ENCODE measurements around the gene TMED7.
"Not testable (repeated sequence)": the region's sequence is repeated elsewhere in the genome, so short reads cannot be mapped to it uniquely, and the experiment has no call there.

TMED7 gene

GRCh38 chr5:115655994-115656393, 30.2 kb upstream of the TMED7 start:
- H4K20me1 ChIP-seq (ENCODE audit: insufficient read depth, low read length), result no peaks in the 10 kb centered on the region
- no peaks in the 10 kb centered on the region for H3K79me2 ChIP-seq (ENCODE audit: insufficient read depth, low read length)
- H3K27ac ChIP-seq (ENCODE audit: low read depth, low read length, poor library complexity, severe bottlenecking), result no peak overlapping the region
- no peak overlapping the region for H2AFZ ChIP-seq (ENCODE audit: low read length)
- H3F3A ChIP-seq (ENCODE audit: insufficient read depth, low read length), result no peaks in the 10 kb centered on the region
- no peak overlapping the region for H3K9ac ChIP-seq (ENCODE audit: low read length)
- H3K4me1 ChIP-seq (ENCODE audit: insufficient read depth, low read length, severe bottlenecking), result no peaks in the 10 kb centered on the region
- TF ChIP-seq EZH2 (IDR thresholded peaks at IDR 0.05; ENCODE audit: borderline replicate concordance, low read length), result no peak
- H3K27me3 ChIP-seq (ENCODE audit: insufficient read depth, low read length), result no peaks in the 10 kb centered on the region
- H3K4me3 ChIP-seq (ENCODE audit: low read depth, low read length, poor library complexity, severe bottlenecking), result no peak overlapping the region
- H3K4me2 ChIP-seq (ENCODE audit: low read length), result no peak overlapping the region
- H3K9me2 ChIP-seq (ENCODE audit: low read depth, low read length), result no peaks in the 10 kb centered on the region
- H3K9me3 ChIP-seq (ENCODE audit: low read length), result no peaks in the 10 kb centered on the region
- H3K36me3 ChIP-seq (ENCODE audit: insufficient read depth, low read length), result no peaks in the 10 kb centered on the region

GRCh38 chr5:115649541-115649940, 23.7 kb upstream of the TMED7 start:
- no peak overlapping the region for H2AFZ ChIP-seq (ENCODE audit: low read length)
- H3F3A ChIP-seq (ENCODE audit: insufficient read depth, low read length), result no peaks in the 10 kb centered on the region
- no peak overlapping the region for H3K9ac ChIP-seq (ENCODE audit: low read length)
- TF ChIP-seq EZH2 (IDR thresholded peaks at IDR 0.05; ENCODE audit: borderline replicate concordance, low read length) (no peak), CTCF (IDR thresholded peaks at IDR 0.05; ENCODE audit: low read length) (no peak)
- no peak overlapping the region for H3K4me3 ChIP-seq (ENCODE audit: low read depth, low read length, poor library complexity, severe bottlenecking)
- no peaks in the 10 kb centered on the region for H3K36me3 ChIP-seq (ENCODE audit: insufficient read depth, low read length)
- no peaks in the 10 kb centered on the region for H3K9me2 ChIP-seq (ENCODE audit: low read depth, low read length)
- no peaks in the 10 kb centered on the region for H3K79me2 ChIP-seq (ENCODE audit: insufficient read depth, low read length)
- H3K9me3 ChIP-seq (ENCODE audit: low read length), result no peaks in the 10 kb centered on the region
- H3K27ac ChIP-seq (ENCODE audit: low read depth, low read length, poor library complexity, severe bottlenecking), result no peak overlapping the region
- H3K27me3 ChIP-seq (ENCODE audit: insufficient read depth, low read length), result no peaks in the 10 kb centered on the region
- no peaks in the 10 kb centered on the region for H3K4me1 ChIP-seq (ENCODE audit: insufficient read depth, low read length, severe bottlenecking)
- no peak overlapping the region for H3K4me2 ChIP-seq (ENCODE audit: low read length)
- no peaks in the 10 kb centered on the region for H4K20me1 ChIP-seq (ENCODE audit: insufficient read depth, low read length)

- Histone ChIP-seq H3K9me3 (ENCODE audit: low read length) (no peaks in the 10 kb centered on the region), H2AFZ (ENCODE audit: low read length) (no peak overlapping the region), H3K4me3 (ENCODE audit: low read depth, low read length, poor library complexity, severe bottlenecking) (no peak overlapping the region), H3F3A (ENCODE audit: insufficient read depth, low read length) (no peaks in the 10 kb centered on the region), H3K4me2 (ENCODE audit: low read length) (no peak overlapping the region), H3K9ac (ENCODE audit: low read length) (no peak overlapping the region), H4K20me1 (ENCODE audit: insufficient read depth, low read length) (no peaks in the 10 kb centered on the region), H3K27ac (ENCODE audit: low read depth, low read length, poor library complexity, severe bottlenecking) (no peak overlapping the region), H3K9me2 (ENCODE audit: low read depth, low read length) (no peaks in the 10 kb centered on the region), H3K79me2 (ENCODE audit: insufficient read depth, low read length) (no peaks in the 10 kb centered on the region), H3K27me3 (ENCODE audit: insufficient read depth, low read length) (no peaks in the 10 kb centered on the region), H3K4me1 (ENCODE audit: insufficient read depth, low read length, severe bottlenecking) (no peaks in the 10 kb centered on the region), H3K36me3 (ENCODE audit: insufficient read depth, low read length) (no peaks in the 10 kb centered on the region)
- TF ChIP-seq EZH2 (IDR thresholded peaks at IDR 0.05; ENCODE audit: borderline replicate concordance, low read length) (no peak), CTCF (IDR thresholded peaks at IDR 0.05; ENCODE audit: low read length) (no peak)
These were observed 22.2 kb upstream of the TMED7 start for GRCh38 chr5:115648056-115648455.

GRCh38 chr5:115645386-115645785, 19.6 kb upstream of the TMED7 start:
- H3K4me2 ChIP-seq (ENCODE audit: low read length); H3K4me1 ChIP-seq (ENCODE audit: insufficient read depth, low read length, severe bottlenecking); H3F3A ChIP-seq (ENCODE audit: insufficient read depth, low read length); H3K9me2 ChIP-seq (ENCODE audit: low read depth, low read length); H3K9me3 ChIP-seq (ENCODE audit: low read length); H3K4me3 ChIP-seq (ENCODE audit: low read depth, low read length, poor library complexity, severe bottlenecking); H3K27me3 ChIP-seq (ENCODE audit: insufficient read depth, low read length); H2AFZ ChIP-seq (ENCODE audit: low read length); H3K27ac ChIP-seq (ENCODE audit: low read depth, low read length, poor library complexity, severe bottlenecking); H3K79me2 ChIP-seq (ENCODE audit: insufficient read depth, low read length); H4K20me1 ChIP-seq (ENCODE audit: insufficient read depth, low read length); H3K9ac ChIP-seq (ENCODE audit: low read length); H3K36me3 ChIP-seq (ENCODE audit: insufficient read depth, low read length): not testable (repeated sequence)
